ENCODE measurements around the gene LRRC74B. TPM values are rescaled to one million over a fixed set of nuclear protein-coding genes. Genes with fewer than 3 reads are reported as not detected.
"Not testable (repeated sequence)": the region's sequence is repeated elsewhere in the genome, so short reads cannot be mapped to it uniquely, and the experiment has no call there.

The LRRC74B gene
- total RNA-seq, 1 donor from 2014 or later: not detected

- TF ChIP-seq CTCF (IDR thresholded peaks at IDR 0.05; ENCODE audit: unreplicated experiment): no peak
- no peak overlapping the region for H3K4me3 Mint-ChIP-seq (ENCODE audit: unreplicated experiment)
- H3K36me3 Mint-ChIP-seq (ENCODE audit: low read depth, unreplicated experiment): no peaks in the 10 kb centered on the region
- peaks cover 2% of the 10 kb centered on the region for H3K27me3 Mint-ChIP-seq (ENCODE audit: unreplicated experiment)
- H3K27ac Mint-ChIP-seq (ENCODE audit: unreplicated experiment): no peak overlapping the region
- no peak for DNase-seq (ENCODE audit: low spot score)
- H3K4me1 Mint-ChIP-seq (ENCODE audit: unreplicated experiment): no peaks in the 10 kb centered on the region
- H3K9me3 Mint-ChIP-seq (ENCODE audit: unreplicated experiment): no peaks in the 10 kb centered on the region
Observed at GRCh38 chr22:21078916-21079315, 33.2 kb downstream of the LRRC74B start.

DNA sequence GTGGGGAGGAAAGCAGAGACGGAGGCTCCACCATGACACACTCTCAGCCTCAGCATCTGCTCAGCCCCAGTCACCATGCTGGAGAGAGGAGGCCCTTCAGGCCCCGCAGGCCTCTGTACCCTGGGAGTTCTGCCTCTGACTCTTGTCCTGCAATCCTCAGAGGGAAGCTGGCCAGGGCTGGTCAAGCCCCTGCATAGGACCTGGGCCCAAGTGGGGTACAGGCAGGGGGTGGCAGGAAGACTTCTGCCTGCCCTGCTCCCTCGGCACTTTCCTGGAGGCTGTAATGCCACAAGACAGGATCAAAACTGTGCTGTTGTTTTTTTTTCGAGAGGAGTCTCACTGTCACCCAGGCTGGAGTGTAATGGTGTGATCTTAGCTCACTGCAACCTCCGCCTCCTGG lies 33.7 kb downstream of the LRRC74B start:
- no peak for DNase-seq (ENCODE audit: low spot score)
- Mint-ChIP-seq H3K9me3 (ENCODE audit: unreplicated experiment) (no peaks in the 10 kb centered on the region), H3K4me1 (ENCODE audit: unreplicated experiment) (no peaks in the 10 kb centered on the region), H3K27me3 (ENCODE audit: unreplicated experiment) (peaks cover 2% of the 10 kb centered on the region), H3K4me3 (ENCODE audit: unreplicated experiment) (no peak overlapping the region), H3K27ac (ENCODE audit: unreplicated experiment) (no peak overlapping the region), H3K36me3 (ENCODE audit: low read depth, unreplicated experiment) (no peaks in the 10 kb centered on the region)
- no peak for TF ChIP-seq CTCF (IDR thresholded peaks at IDR 0.05; ENCODE audit: unreplicated experiment)

- no peak for TF ChIP-seq CTCF (IDR thresholded peaks at IDR 0.05; ENCODE audit: unreplicated experiment)
- DNase-seq (ENCODE audit: low spot score): no peak
- no peaks in the 10 kb centered on the region for H3K9me3 Mint-ChIP-seq (ENCODE audit: unreplicated experiment)
- no peak overlapping the region for H3K4me3 Mint-ChIP-seq (ENCODE audit: unreplicated experiment)
- H3K36me3 Mint-ChIP-seq (ENCODE audit: low read depth, unreplicated experiment): no peaks in the 10 kb centered on the region
- H3K27ac Mint-ChIP-seq (ENCODE audit: unreplicated experiment): no peak overlapping the region
- no peaks in the 10 kb centered on the region for H3K4me1 Mint-ChIP-seq (ENCODE audit: unreplicated experiment)
- peaks cover 2% of the 10 kb centered on the region for H3K27me3 Mint-ChIP-seq (ENCODE audit: unreplicated experiment)
Observed at GRCh38 chr22:21080435-21081137, 34.8 kb downstream of the LRRC74B start.

DNA sequence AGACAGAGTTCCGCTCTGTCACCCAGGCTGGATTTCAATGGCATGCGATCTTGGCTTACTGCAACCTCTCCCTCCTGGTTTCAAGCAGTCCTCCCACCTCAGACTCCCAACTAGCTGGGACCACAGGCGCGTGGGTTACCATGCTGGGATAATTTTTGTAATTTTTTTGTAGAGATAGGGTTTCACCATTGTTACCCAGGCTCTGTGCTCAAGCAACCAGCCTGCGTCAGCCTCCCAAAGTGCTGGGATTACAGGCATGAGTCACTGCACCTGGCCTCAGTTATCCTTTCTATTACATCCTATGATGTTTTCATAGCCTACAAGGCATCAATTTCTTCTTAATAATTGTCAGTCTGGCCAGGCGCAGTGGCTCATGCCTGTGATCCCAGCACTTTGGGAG lies 36.5 kb downstream of the LRRC74B start:
- no peak overlapping the region for H3K4me3 Mint-ChIP-seq (ENCODE audit: unreplicated experiment)
- no peak for TF ChIP-seq CTCF (IDR thresholded peaks at IDR 0.05; ENCODE audit: unreplicated experiment)
- no peaks in the 10 kb centered on the region for H3K4me1 Mint-ChIP-seq (ENCODE audit: unreplicated experiment)
- H3K9me3 Mint-ChIP-seq (ENCODE audit: unreplicated experiment): no peaks in the 10 kb centered on the region
- H3K27ac Mint-ChIP-seq (ENCODE audit: unreplicated experiment): no peak overlapping the region
- H3K27me3 Mint-ChIP-seq (ENCODE audit: unreplicated experiment): peaks cover 2% of the 10 kb centered on the region
- no peaks in the 10 kb centered on the region for H3K36me3 Mint-ChIP-seq (ENCODE audit: low read depth, unreplicated experiment)
- no peak for DNase-seq (ENCODE audit: low spot score)

- H3K9me3 Mint-ChIP-seq (ENCODE audit: unreplicated experiment): no peaks in the 10 kb centered on the region
- H3K4me1 Mint-ChIP-seq (ENCODE audit: unreplicated experiment): no peaks in the 10 kb centered on the region
- TF ChIP-seq CTCF (IDR thresholded peaks at IDR 0.05; ENCODE audit: unreplicated experiment): no peak
- H3K27me3 Mint-ChIP-seq (ENCODE audit: unreplicated experiment): no peaks in the 10 kb centered on the region
- no peak overlapping the region for H3K4me3 Mint-ChIP-seq (ENCODE audit: unreplicated experiment)
- no peaks in the 10 kb centered on the region for H3K36me3 Mint-ChIP-seq (ENCODE audit: low read depth, unreplicated experiment)
- no peak overlapping the region for H3K27ac Mint-ChIP-seq (ENCODE audit: unreplicated experiment)
- no peak for DNase-seq (ENCODE audit: low spot score)
Observed at GRCh38 chr22:21087119-21087518, 41.4 kb downstream of the LRRC74B start.

GRCh38 chr22:21087926-21088325 lies 42.2 kb downstream of the LRRC74B start:
- not testable (repeated sequence) for H3K9me3 Mint-ChIP-seq (ENCODE audit: unreplicated experiment); DNase-seq (ENCODE audit: low spot score); H3K4me1 Mint-ChIP-seq (ENCODE audit: unreplicated experiment); H3K36me3 Mint-ChIP-seq (ENCODE audit: low read depth, unreplicated experiment); H3K27me3 Mint-ChIP-seq (ENCODE audit: unreplicated experiment); H3K27ac Mint-ChIP-seq (ENCODE audit: unreplicated experiment); H3K4me3 Mint-ChIP-seq (ENCODE audit: unreplicated experiment)

DNA sequence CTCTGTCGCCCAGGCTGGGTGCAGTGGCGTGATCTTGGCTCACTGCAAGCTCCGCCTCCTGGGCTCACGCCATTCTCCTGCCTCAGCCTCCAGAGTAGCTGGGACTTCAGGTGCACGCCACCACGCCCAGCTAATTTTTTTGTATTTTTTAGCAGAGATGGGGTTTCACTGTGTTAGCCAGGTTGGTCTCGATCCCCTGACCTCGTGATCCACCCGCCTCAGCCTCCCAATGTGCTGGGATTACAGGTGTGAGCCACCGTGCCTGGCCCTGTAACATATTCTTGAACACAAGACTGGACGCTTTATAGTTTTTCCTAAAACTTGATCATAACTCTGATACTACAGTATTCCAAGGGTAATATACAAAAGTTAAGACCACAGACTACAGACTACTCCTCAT lies 45.5 kb downstream of the LRRC74B start:
- H3K4me3 Mint-ChIP-seq (ENCODE audit: unreplicated experiment); DNase-seq (ENCODE audit: low spot score); H3K9me3 Mint-ChIP-seq (ENCODE audit: unreplicated experiment); H3K36me3 Mint-ChIP-seq (ENCODE audit: low read depth, unreplicated experiment); H3K27ac Mint-ChIP-seq (ENCODE audit: unreplicated experiment); H3K27me3 Mint-ChIP-seq (ENCODE audit: unreplicated experiment): not testable (repeated sequence)
- H3K4me1 Mint-ChIP-seq (ENCODE audit: unreplicated experiment): peaks cover 14% of the 10 kb centered on the region
